ENCODE measurements around the gene NMBR. TPM values are rescaled to one million over a fixed set of nuclear protein-coding genes. Genes with fewer than 3 reads are reported as not detected.
"Not testable (repeated sequence)": the region's sequence is repeated elsewhere in the genome, so short reads cannot be mapped to it uniquely, and the experiment has no call there.

The NMBR gene
- total and polyA plus RNA-seq, 2 experiments from 2014 or later = not detected

GRCh38 chr6:142028527-142028926 is 118.4 kb downstream of the NMBR start:
- H3K27me3 ChIP-seq (replicated peaks; ENCODE audit: insufficient read depth) = no peaks in the 10 kb centered on the region
- H3K9ac ChIP-seq = no peak overlapping the region
- DNase-seq = no peak
- TF ChIP-seq EZH2phosphoT487 (IDR thresholded peaks at IDR 0.05; ENCODE audit: insufficient read depth, low read depth) (no peak), EZH2 (IDR thresholded peaks at IDR 0.05; ENCODE audit: insufficient read depth, poor library complexity, severe bottlenecking) (no peak)
- in situ Hi-C loops (cut with MboI) = no loop called here
- H3K27ac ChIP-seq = no peak overlapping the region
- H2AFZ ChIP-seq = no peak overlapping the region
- H3K36me3 ChIP-seq (ENCODE audit: low read depth) = no peaks in the 10 kb centered on the region
- H4K20me1 ChIP-seq (ENCODE audit: insufficient read depth) = no peaks in the 10 kb centered on the region
- H3F3A ChIP-seq (ENCODE audit: insufficient read depth) = no peaks in the 10 kb centered on the region
- H3K9me3 ChIP-seq (ENCODE audit: low read depth) = no peaks in the 10 kb centered on the region
- no peaks in the 10 kb centered on the region for H3K4me1 ChIP-seq (ENCODE audit: insufficient read depth)
- no peaks in the 10 kb centered on the region for H3K9me2 ChIP-seq (ENCODE audit: insufficient read depth)
- WGBS, 2 experiments (ENCODE audit: low coverage in 1 of 2, low lambda C conversion rate in 2 of 2, missing lambda C conversion rate in 2 of 2) = 88 to 89% methylated on average over 3 of the region's 3 CpGs
- no peak overlapping the region for H3K4me2 ChIP-seq (ENCODE audit: unreplicated experiment)
- no peak overlapping the region for H3K4me3 ChIP-seq
- no peaks in the 10 kb centered on the region for H3K79me2 ChIP-seq (ENCODE audit: insufficient read depth)

DNA sequence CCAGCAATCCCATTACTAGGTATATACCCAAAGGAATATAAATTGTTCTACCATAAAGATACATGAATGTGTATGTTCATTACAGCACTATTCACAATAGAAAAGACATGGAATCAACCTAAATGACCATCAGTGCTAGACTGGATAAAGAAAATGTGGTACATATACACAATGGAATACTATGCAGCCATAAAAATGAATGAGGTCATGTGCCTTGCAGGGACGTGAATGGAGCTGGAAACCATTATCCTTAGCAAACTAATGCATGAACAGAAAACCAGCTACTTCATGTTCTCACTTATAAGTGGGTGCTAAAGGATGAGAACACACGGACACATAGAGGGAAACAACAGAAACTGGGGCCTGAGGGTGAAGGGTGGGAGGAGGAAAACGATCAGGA is 119.1 kb downstream of the NMBR start:
- H3K9ac ChIP-seq; H2AFZ ChIP-seq; H3K4me2 ChIP-seq (ENCODE audit: unreplicated experiment); H3K27ac ChIP-seq; H3K79me2 ChIP-seq (ENCODE audit: insufficient read depth); in situ Hi-C loops (cut with MboI); H3K4me3 ChIP-seq; H3K4me1 ChIP-seq (ENCODE audit: insufficient read depth); H4K20me1 ChIP-seq (ENCODE audit: insufficient read depth); H3K36me3 ChIP-seq (ENCODE audit: low read depth); H3F3A ChIP-seq (ENCODE audit: insufficient read depth); DNase-seq; H3K9me3 ChIP-seq (ENCODE audit: low read depth); H3K9me2 ChIP-seq (ENCODE audit: insufficient read depth); H3K27me3 ChIP-seq (replicated peaks; ENCODE audit: insufficient read depth): not testable (repeated sequence)
- WGBS, 2 experiments (ENCODE audit: low coverage in 1 of 2, low lambda C conversion rate in 2 of 2, missing lambda C conversion rate in 2 of 2) = 73 to 75% methylated on average over 3 of the region's 3 CpGs

GRCh38 chr6:142027074-142027473 is 119.8 kb downstream of the NMBR start:
- Histone ChIP-seq H2AFZ (no peak overlapping the region), H3K27ac (no peak overlapping the region), H3K79me2 (ENCODE audit: insufficient read depth) (no peaks in the 10 kb centered on the region), H3K4me3 (no peak overlapping the region), H3K36me3 (ENCODE audit: low read depth) (no peaks in the 10 kb centered on the region), H3K27me3 (replicated peaks; ENCODE audit: insufficient read depth) (no peaks in the 10 kb centered on the region), H3F3A (ENCODE audit: insufficient read depth) (no peaks in the 10 kb centered on the region), H3K4me1 (ENCODE audit: insufficient read depth) (no peaks in the 10 kb centered on the region), H3K9ac (no peak overlapping the region), H3K9me2 (ENCODE audit: insufficient read depth) (no peaks in the 10 kb centered on the region), H3K4me2 (ENCODE audit: unreplicated experiment) (no peak overlapping the region), H4K20me1 (ENCODE audit: insufficient read depth) (no peaks in the 10 kb centered on the region), H3K9me3 (ENCODE audit: low read depth) (no peaks in the 10 kb centered on the region)
- no peak for TF ChIP-seq EZH2 (IDR thresholded peaks at IDR 0.05; ENCODE audit: insufficient read depth, poor library complexity, severe bottlenecking)
- no peak for TF ChIP-seq EZH2phosphoT487 (IDR thresholded peaks at IDR 0.05; ENCODE audit: insufficient read depth, low read depth)
- in situ Hi-C loops (cut with MboI) = no loop called here
- WGBS, 2 experiments (ENCODE audit: low coverage in 1 of 2, low lambda C conversion rate in 2 of 2, missing lambda C conversion rate in 2 of 2) = 72 to 75% methylated on average over 3 of the region's 3 CpGs
- DNase-seq = no peak

DNA sequence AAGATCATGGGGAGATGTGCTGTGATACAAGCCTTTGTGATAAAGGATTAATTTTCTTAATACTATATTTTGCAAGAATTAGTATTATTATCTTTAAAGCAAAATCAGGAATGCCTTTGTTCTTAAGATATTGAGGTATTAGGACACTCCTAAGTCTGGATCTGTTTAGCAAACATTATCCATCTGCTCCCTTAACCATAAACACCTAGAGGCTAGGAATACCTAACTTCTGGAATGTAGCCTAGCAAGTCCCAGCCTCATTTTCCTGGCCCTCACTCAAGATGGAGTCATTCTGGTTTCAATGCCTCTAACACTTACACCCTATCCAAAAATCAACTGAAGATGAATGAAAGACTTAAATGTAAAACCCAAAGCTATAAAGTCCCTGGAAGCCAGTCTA is 120.5 kb downstream of the NMBR start:
- in situ Hi-C loops (cut with MboI) = no loop called here
- Histone ChIP-seq H2AFZ (no peak overlapping the region), H3K4me1 (ENCODE audit: insufficient read depth) (no peaks in the 10 kb centered on the region), H4K20me1 (ENCODE audit: insufficient read depth) (no peaks in the 10 kb centered on the region), H3K4me2 (ENCODE audit: unreplicated experiment) (no peak overlapping the region), H3K9me3 (ENCODE audit: low read depth) (no peaks in the 10 kb centered on the region), H3K9ac (no peak overlapping the region), H3K27me3 (replicated peaks; ENCODE audit: insufficient read depth) (no peaks in the 10 kb centered on the region), H3K4me3 (no peak overlapping the region), H3K79me2 (ENCODE audit: insufficient read depth) (no peaks in the 10 kb centered on the region), H3F3A (ENCODE audit: insufficient read depth) (no peaks in the 10 kb centered on the region), H3K9me2 (ENCODE audit: insufficient read depth) (no peaks in the 10 kb centered on the region), H3K27ac (no peak overlapping the region), H3K36me3 (ENCODE audit: low read depth) (no peaks in the 10 kb centered on the region)
- no peak for TF ChIP-seq EZH2 (IDR thresholded peaks at IDR 0.05; ENCODE audit: insufficient read depth, poor library complexity, severe bottlenecking)
- TF ChIP-seq EZH2phosphoT487 (IDR thresholded peaks at IDR 0.05; ENCODE audit: insufficient read depth, low read depth) = no peak
- no peak for DNase-seq

Other genes starting within 250 kb of the NMBR start
- gene GJE1, start 14.2 kb downstream of the NMBR start, total RNA-seq (2014; rRNA removed; shearing (Covaris generic)) = not detected in 2 replicates
- not detected in 2 replicates for gene GJE1, start 14.2 kb downstream of the NMBR start, polyA plus RNA-seq (2016; fragmentation: Nextera tagmentation; extraction: Ambion mirVana)
- gene VTA1, start 141 bp upstream of the NMBR start, total RNA-seq (2014; rRNA removed; shearing (Covaris generic)) = 93.8 and 108 TPM in 2 replicates
- 121 and 130 TPM in 2 replicates for gene VTA1, start 141 bp upstream of the NMBR start, polyA plus RNA-seq (2016; fragmentation: Nextera tagmentation; extraction: Ambion mirVana)
- 1.5 and 1.6 TPM in 2 replicates for gene ADGRG6, start 154.9 kb upstream of the NMBR start, total RNA-seq (2014; rRNA removed; shearing (Covaris generic))
- gene ADGRG6, start 154.9 kb upstream of the NMBR start, polyA plus RNA-seq (2016; fragmentation: Nextera tagmentation; extraction: Ambion mirVana) = 0.38 and 0.47 TPM in 2 replicates